ENCODE measurements around the gene TMCC1.

- TF ChIP-seq CTCF (IDR thresholded peaks at IDR 0.05) (no peak), POLR2A (IDR thresholded peaks at IDR 0.05) (no peak)
Observed at GRCh38 chr3:129864519-129864918, 29.0 kb downstream of the TMCC1 start.
